Hepatocyte (in vitro differentiated cells): ENCODE measurements around the gene GRK5. TPM values are rescaled to one million over a fixed set of nuclear protein-coding genes. Genes with fewer than 3 reads are reported as not detected.

ENCODE experiments used
- DNase-seq: peaks from one replicate; pipeline ENCODE4 v3.0.0-alpha.2; 2016; ENCODE audit warnings: low spot score
- H2AFZ ChIP-seq: fragments of 200-600 bp; sonication (generic); 2 replicates; pipeline ENCODE4 v1.6.0; 2016; ENCODE audit warnings: antibody characterized with exemption, mild to moderate bottlenecking
- H3K27ac ChIP-seq: fragments of 200-600 bp; sonication (generic); 2 replicates; pipeline ENCODE4 v1.5.1; 2016; ENCODE audit warnings: mild to moderate bottlenecking
- H3K27me3 ChIP-seq: fragments of 200-600 bp; sonication (generic); 2 replicates; pipeline ENCODE4 v1.6.1; 2016
- H3K36me3 ChIP-seq: fragments of 200-600 bp; sonication (generic); replicated peaks from 2 replicates; pipeline ENCODE4 v1.5.1; 2016; ENCODE audit warnings: low read depth; ENCODE audit not compliant: insufficient read depth
- H3K4me1 ChIP-seq: fragments of 200-600 bp; sonication (generic); 2 replicates; pipeline ENCODE4 v1.5.1; 2016; ENCODE audit warnings: mild to moderate bottlenecking, moderate library complexity; ENCODE audit not compliant: insufficient read depth
- H3K4me2 ChIP-seq: fragments of 200-600 bp; sonication (generic); 2 replicates; pipeline ENCODE4 v1.6.0; 2016
- H3K4me3 ChIP-seq: fragments of 200-600 bp; sonication (generic); 2 replicates; pipeline ENCODE4 v1.5.1; 2016; ENCODE audit warnings: mild to moderate bottlenecking
- H3K79me2 ChIP-seq: fragments of 200-600 bp; sonication (generic); 2 replicates; pipeline ENCODE4 v1.6.0; 2017; ENCODE audit warnings: mild to moderate bottlenecking
- H3K9me2 ChIP-seq: fragments of 200-600 bp; sonication (generic); replicated peaks from 2 replicates; pipeline ENCODE4 v1.6.0; 2017; ENCODE audit warnings: mild to moderate bottlenecking; ENCODE audit not compliant: insufficient read depth
- H3K9me3 ChIP-seq: fragments of 200-600 bp; sonication (generic); 2 replicates; pipeline ENCODE4 v1.5.1; 2016; ENCODE audit warnings: low read depth, mild to moderate bottlenecking
- H4K20me1 ChIP-seq: fragments of 200-600 bp; sonication (generic); 2 replicates; pipeline ENCODE4 v1.6.0; 2016; ENCODE audit warnings: mild to moderate bottlenecking; ENCODE audit not compliant: insufficient read depth, poor library complexity, severe bottlenecking
- EZH2 ChIP-seq: fragments of 200-600 bp; sonication (generic); IDR thresholded peaks from 2 replicates; pipeline ENCODE4 v1.6.1; 2016; ENCODE audit warnings: antibody characterized with exemption, mild to moderate bottlenecking, borderline replicate concordance
- EZH2phosphoT487 ChIP-seq: fragments of 200-600 bp; sonication (generic); IDR thresholded peaks from one replicate; pipeline ENCODE4 v1.6.1; 2018; ENCODE audit warnings: antibody characterized with exemption, mild to moderate bottlenecking, low read depth, moderate library complexity; ENCODE audit not compliant: unreplicated experiment, severe bottlenecking
- WGBS: methylation state at CpG from one replicate; pipeline ENCODE4 v1.1.6; 2016; ENCODE audit warnings: low lambda C conversion rate; ENCODE audit errors: missing lambda C conversion rate; 5-methylcytosine and 5-hydroxymethylcytosine counted together
- polyA plus RNA-seq: library from polyadenylated mRNA; unstranded; fragments of >200 nt; fragmentation: Nextera tagmentation; extraction: Ambion mirVana; gene quantifications from 2 replicates; pipeline ENCODE4 v1.2.1, GENCODE V29; 2016
- total RNA-seq: library from RNA; depleted of rRNA; stranded (reverse); fragments of >200 nt; gene quantifications from 2 replicates; pipeline ENCODE4 v1.2.3, GENCODE V29; 2014
- TF ChIP-seq, protein P1 (sequence below): fragments of 200-600 bp; sonication (generic); IDR thresholded peaks from 2 replicates; pipeline ENCODE4 v1.5.1; 2016; ENCODE audit warnings: antibody characterized with exemption, mild to moderate bottlenecking; ENCODE audit not compliant: poor library complexity

The GRK5 gene
- total and polyA plus RNA-seq, 2 experiments from 2014 or later, result 7.6 to 19.9 TPM

DNA sequence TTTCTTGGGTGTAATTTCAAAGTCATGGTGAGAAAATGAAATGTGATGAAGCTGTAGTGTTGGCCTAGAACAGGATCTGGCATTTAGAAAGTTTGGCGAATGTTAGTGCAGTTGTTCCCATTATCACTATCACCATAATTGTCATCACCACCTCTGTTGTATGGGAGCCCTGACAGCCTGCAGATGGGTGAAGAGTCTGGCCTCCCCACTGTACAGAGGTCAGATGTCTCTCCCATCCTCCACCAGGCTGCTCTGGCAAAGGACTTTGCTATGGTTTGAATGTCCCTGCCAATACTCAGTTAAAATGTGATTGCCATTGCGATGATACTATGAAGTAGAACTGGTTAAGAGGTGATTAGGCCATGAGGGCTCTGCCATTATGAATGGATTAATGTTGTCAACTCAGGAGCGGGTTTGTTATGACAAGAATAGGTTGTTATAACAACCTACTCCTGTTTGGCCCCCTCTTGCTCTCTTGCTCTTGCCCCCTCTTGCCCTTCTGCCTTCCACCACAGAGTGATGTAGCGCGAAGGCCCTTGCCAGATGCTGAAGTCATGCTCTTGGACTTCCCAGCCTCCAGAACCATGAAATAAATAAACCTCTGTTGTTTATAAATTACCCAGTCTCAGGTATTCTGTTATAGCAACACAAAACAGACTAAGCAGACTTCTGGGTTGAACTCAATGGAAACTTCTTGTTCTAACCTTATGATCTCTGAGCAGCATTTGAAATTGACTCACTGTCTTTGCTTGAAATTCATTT lies 90.0 kb downstream of the GRK5 start:
- WGBS, result 98% methylated on average over 5 of the region's 5 CpGs
- H3K9me3 ChIP-seq, result no peaks in the 10 kb centered on the region
- no peaks in the 10 kb centered on the region for H3K36me3 ChIP-seq
- no peak overlapping the region for H3K4me2 ChIP-seq
- no peaks in the 10 kb centered on the region for H3K9me2 ChIP-seq
- no peak overlapping the region for H3K4me3 ChIP-seq
- H2AFZ ChIP-seq, result no peak overlapping the region
- no peak overlapping the region for H3K27ac ChIP-seq
- no peak for TF ChIP-seq EZH2phosphoT487
- TF ChIP-seq EZH2, result no peak
- TF ChIP-seq, protein P1, sequence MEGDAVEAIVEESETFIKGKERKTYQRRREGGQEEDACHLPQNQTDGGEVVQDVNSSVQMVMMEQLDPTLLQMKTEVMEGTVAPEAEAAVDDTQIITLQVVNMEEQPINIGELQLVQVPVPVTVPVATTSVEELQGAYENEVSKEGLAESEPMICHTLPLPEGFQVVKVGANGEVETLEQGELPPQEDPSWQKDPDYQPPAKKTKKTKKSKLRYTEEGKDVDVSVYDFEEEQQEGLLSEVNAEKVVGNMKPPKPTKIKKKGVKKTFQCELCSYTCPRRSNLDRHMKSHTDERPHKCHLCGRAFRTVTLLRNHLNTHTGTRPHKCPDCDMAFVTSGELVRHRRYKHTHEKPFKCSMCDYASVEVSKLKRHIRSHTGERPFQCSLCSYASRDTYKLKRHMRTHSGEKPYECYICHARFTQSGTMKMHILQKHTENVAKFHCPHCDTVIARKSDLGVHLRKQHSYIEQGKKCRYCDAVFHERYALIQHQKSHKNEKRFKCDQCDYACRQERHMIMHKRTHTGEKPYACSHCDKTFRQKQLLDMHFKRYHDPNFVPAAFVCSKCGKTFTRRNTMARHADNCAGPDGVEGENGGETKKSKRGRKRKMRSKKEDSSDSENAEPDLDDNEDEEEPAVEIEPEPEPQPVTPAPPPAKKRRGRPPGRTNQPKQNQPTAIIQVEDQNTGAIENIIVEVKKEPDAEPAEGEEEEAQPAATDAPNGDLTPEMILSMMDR, result no peak
- H3K79me2 ChIP-seq, result peaks cover 45% of the 10 kb centered on the region
- H3K4me1 ChIP-seq, result peaks cover 15% of the 10 kb centered on the region
- H3K27me3 ChIP-seq, result no peaks in the 10 kb centered on the region
- DNase-seq, result no peak
- H4K20me1 ChIP-seq, result peaks cover 6% of the 10 kb centered on the region

DNA sequence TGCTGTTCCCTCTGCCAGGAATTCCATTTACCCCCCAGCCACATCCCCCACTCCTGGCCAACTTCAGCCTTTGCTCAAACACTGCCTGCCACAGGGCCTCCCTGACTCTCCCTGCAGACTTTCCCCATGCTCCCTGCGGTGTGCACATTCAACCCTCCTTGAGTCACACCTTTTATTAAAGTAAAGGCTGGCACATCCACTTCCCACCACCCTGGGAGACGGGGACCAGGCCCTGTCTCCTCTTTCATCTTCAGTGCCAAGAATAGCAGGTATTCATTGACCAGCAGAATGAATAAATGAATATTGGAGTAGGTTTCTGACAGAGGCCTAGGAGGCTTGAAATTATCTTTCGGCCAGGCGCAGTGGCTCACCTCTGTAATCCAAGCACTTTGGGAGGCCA lies 91.4 kb downstream of the GRK5 start:
- WGBS, result 81% methylated on average over 4 of the region's 4 CpGs
- H4K20me1 ChIP-seq, result no peaks in the 10 kb centered on the region
- H3K4me1 ChIP-seq, result peaks cover 28% of the 10 kb centered on the region
- H3K9me3 ChIP-seq, result no peaks in the 10 kb centered on the region
- H3K79me2 ChIP-seq, result peaks cover 38% of the 10 kb centered on the region
- no peak overlapping the region for H3K27ac ChIP-seq
- no peaks in the 10 kb centered on the region for H3K36me3 ChIP-seq
- H3K4me3 ChIP-seq, result no peak overlapping the region
- H3K27me3 ChIP-seq, result no peaks in the 10 kb centered on the region
- no peaks in the 10 kb centered on the region for H3K9me2 ChIP-seq
- H2AFZ ChIP-seq, result no peak overlapping the region
- DNase-seq, result no peak
- no peak overlapping the region for H3K4me2 ChIP-seq
- no peak for TF ChIP-seq EZH2
- no peak for TF ChIP-seq EZH2phosphoT487
- TF ChIP-seq, protein P1, result no peak

DNA sequence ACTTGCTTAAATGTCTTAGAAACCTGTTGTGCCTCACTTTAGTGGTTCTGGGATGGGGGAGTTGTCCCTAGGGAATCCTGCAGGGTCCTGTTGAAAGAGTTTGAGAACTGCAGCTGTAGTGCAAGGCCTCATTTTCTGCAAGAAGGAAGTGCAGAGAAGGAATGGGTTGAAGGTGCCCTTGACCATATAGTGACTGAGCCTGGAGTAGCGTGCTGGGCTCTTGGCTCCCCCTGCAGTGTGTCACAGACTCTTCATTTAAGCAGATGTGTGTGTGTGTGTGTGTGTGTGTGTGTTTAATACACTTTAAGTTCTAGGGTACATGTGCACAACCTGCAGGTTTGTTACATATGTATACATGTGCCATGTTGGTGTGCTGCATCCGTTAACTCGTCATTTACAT lies 92.2 kb downstream of the GRK5 start:
- DNase-seq, result no peak
- no peaks in the 10 kb centered on the region for H4K20me1 ChIP-seq
- 84% methylated on average over 3 of the region's 3 CpGs for WGBS
- peaks cover 37% of the 10 kb centered on the region for H3K79me2 ChIP-seq
- no peak overlapping the region for H3K4me3 ChIP-seq
- no peak overlapping the region for H3K4me2 ChIP-seq
- peaks cover 28% of the 10 kb centered on the region for H3K4me1 ChIP-seq
- H3K9me2 ChIP-seq, result no peaks in the 10 kb centered on the region
- no peaks in the 10 kb centered on the region for H3K36me3 ChIP-seq
- no peak overlapping the region for H3K27ac ChIP-seq
- no peaks in the 10 kb centered on the region for H3K9me3 ChIP-seq
- no peak overlapping the region for H2AFZ ChIP-seq
- TF ChIP-seq EZH2phosphoT487 (no peak), EZH2 (no peak)
- TF ChIP-seq, protein P1, result no peak
- no peaks in the 10 kb centered on the region for H3K27me3 ChIP-seq
